ENCODE measurements around the gene PI4KA. TPM values are rescaled to one million over a fixed set of nuclear protein-coding genes. Genes with fewer than 3 reads are reported as not detected.

Gene PI4KA
- total and polyA plus RNA-seq, 2 donors (not counting 1 experiment from before 2014, with no cell fraction given) = 26.4 to 40.6 TPM

DNA sequence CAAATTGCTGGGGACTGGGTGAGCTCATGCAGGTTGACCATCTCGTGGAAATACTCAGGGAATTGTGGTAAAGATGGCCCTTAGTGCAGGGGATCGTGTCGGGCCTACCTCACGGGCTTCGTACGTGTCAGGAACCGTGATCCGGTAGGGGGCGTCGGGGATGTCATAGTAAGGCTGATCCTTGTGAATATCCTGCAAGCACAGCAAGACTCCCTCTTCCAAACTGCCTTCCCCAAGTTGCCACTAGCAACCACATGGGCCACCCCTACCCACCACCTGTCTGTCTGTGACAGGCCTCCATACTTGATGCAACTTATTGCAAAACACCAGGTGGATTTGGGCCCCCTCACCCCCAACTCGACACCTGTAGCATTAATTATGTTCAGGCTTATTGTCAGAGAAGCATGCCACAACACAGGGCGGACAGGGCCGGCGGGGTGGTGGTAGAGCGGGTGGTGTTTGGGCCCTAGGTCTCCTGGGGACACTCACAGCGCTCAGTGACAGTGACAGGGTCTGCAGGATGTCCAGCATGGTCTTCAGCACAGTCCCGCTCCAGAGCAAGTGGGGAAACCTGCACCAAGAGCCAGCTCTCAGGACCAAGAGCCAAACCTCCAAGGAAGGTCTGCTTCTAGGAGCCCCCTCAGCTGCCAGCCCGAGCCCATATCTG, 107.3 kb downstream of the PI4KA start:
- no peaks in the 10 kb centered on the region for H3K9me3 ChIP-seq (ENCODE audit: control insufficient read depth, insufficient read depth, low read depth, low read length)
- H3K79me2 ChIP-seq (ENCODE audit: control insufficient read depth, insufficient read depth, low read length) = no peaks in the 10 kb centered on the region
- TF ChIP-seq CTCF (conservative IDR thresholded peaks at IDR 0.05 in 1 of 2, IDR thresholded peaks at IDR 0.05 in 1 of 2; ENCODE audit: low read depth in 1 of 2, low read length in 2 of 2) (peak in 1 of 2 donors; percentile 10), EZH2 (IDR thresholded peaks at IDR 0.05; ENCODE audit: low read length, missing control alignments) (no peak)
- H3K4me3 ChIP-seq (replicated peaks in 1 of 4; ENCODE audit: control extremely low read depth in 1 of 4, insufficient read depth in 1 of 4, low read depth in 3 of 4, low read length in 4 of 4) = no peak overlapping the region
- peaks cover 9% of the 10 kb centered on the region for H3K4me1 ChIP-seq (ENCODE audit: control insufficient read depth, extremely low read depth, insufficient read depth, low read length)
- peaks cover 8% of the 10 kb centered on the region for H3K36me3 ChIP-seq (ENCODE audit: control insufficient read depth, insufficient read depth, low read length)
- no peak overlapping the region for H3K9ac ChIP-seq (ENCODE audit: insufficient read depth, low read length)
- no peaks in the 10 kb centered on the region for H3K27me3 ChIP-seq (ENCODE audit: control insufficient read depth, insufficient read depth, low read length)
- DNase-seq (ENCODE audit: low read depth in 2 of 2) = peak in 1 of 2 donors; percentile 8
- H4K20me1 ChIP-seq (ENCODE audit: control insufficient read depth, extremely low read depth, insufficient read depth, low read length) = no peaks in the 10 kb centered on the region
- H2AFZ ChIP-seq (ENCODE audit: low read length) = no peak overlapping the region
- no peak overlapping the region for H3K27ac ChIP-seq (ENCODE audit: insufficient read depth, low read length)
- no peak overlapping the region for H3K4me2 ChIP-seq (ENCODE audit: extremely low read depth, insufficient read depth, low read length)

DNA sequence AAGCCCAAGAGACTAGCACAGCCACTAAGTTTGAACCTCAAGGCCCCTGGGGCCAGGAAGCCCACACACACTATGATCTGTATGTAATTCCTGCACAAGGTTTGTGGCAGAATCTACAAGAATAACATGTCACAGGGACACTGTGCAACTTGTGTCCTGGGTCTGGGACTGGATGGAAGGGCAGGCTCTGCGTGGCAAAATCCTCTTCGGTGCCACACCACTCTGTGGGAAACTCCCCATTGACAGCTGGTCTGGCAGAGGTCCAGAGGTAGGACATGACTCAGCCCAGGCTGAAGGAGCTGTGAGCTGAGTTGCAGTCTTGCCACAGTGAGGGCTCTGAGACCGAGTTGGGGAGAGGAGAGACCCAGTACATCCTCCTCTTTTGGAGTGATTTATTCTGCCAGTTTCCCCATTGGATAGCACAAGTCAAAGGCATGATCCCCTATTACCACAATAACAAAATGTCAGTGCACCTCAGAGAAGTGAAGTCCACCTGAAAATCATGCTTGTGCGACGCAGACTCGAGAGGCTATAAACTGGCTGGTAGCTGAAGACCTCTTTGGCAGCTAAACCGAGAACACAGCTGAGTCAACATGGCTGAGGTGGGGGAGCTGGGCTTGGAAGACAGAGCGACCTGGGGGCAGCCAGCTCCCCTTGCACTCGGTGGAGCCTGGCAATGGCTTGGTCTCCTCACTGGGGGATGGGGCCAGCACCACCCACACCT, 108.0 kb downstream of the PI4KA start:
- Histone ChIP-seq H3K27me3 (ENCODE audit: control insufficient read depth, insufficient read depth, low read length) (no peaks in the 10 kb centered on the region), H3K4me1 (ENCODE audit: control insufficient read depth, extremely low read depth, insufficient read depth, low read length) (peaks cover 9% of the 10 kb centered on the region), H3K9me3 (ENCODE audit: control insufficient read depth, insufficient read depth, low read depth, low read length) (no peaks in the 10 kb centered on the region), H4K20me1 (ENCODE audit: control insufficient read depth, extremely low read depth, insufficient read depth, low read length) (no peaks in the 10 kb centered on the region), H3K4me3 (replicated peaks in 1 of 4; ENCODE audit: control extremely low read depth in 1 of 4, insufficient read depth in 1 of 4, low read depth in 3 of 4, low read length in 4 of 4) (no peak overlapping the region), H2AFZ (ENCODE audit: low read length) (no peak overlapping the region), H3K79me2 (ENCODE audit: control insufficient read depth, insufficient read depth, low read length) (no peaks in the 10 kb centered on the region), H3K9ac (ENCODE audit: insufficient read depth, low read length) (no peak overlapping the region), H3K36me3 (ENCODE audit: control insufficient read depth, insufficient read depth, low read length) (peaks cover 9% of the 10 kb centered on the region), H3K4me2 (ENCODE audit: extremely low read depth, insufficient read depth, low read length) (no peak overlapping the region), H3K27ac (ENCODE audit: insufficient read depth, low read length) (no peak overlapping the region)
- TF ChIP-seq CTCF (conservative IDR thresholded peaks at IDR 0.05 in 1 of 2, IDR thresholded peaks at IDR 0.05 in 1 of 2; ENCODE audit: low read depth in 1 of 2, low read length in 2 of 2) = no peak
- TF ChIP-seq EZH2 (IDR thresholded peaks at IDR 0.05; ENCODE audit: low read length, missing control alignments) = no peak
- DNase-seq (ENCODE audit: low read depth in 2 of 2) = peak; percentile 78 to 86

- Histone ChIP-seq H3K9me3 (ENCODE audit: control insufficient read depth, insufficient read depth, low read depth, low read length) (no peaks in the 10 kb centered on the region), H3K4me2 (ENCODE audit: extremely low read depth, insufficient read depth, low read length) (no peak overlapping the region), H3K27me3 (ENCODE audit: control insufficient read depth, insufficient read depth, low read length) (no peaks in the 10 kb centered on the region), H3K27ac (ENCODE audit: insufficient read depth, low read length) (no peak overlapping the region), H3K79me2 (ENCODE audit: control insufficient read depth, insufficient read depth, low read length) (no peaks in the 10 kb centered on the region), H3K4me1 (ENCODE audit: control insufficient read depth, extremely low read depth, insufficient read depth, low read length) (peaks cover 9% of the 10 kb centered on the region), H3K36me3 (ENCODE audit: control insufficient read depth, insufficient read depth, low read length) (peaks cover 10% of the 10 kb centered on the region), H3K4me3 (replicated peaks in 1 of 4; ENCODE audit: control extremely low read depth in 1 of 4, insufficient read depth in 1 of 4, low read depth in 3 of 4, low read length in 4 of 4) (no peak overlapping the region), H4K20me1 (ENCODE audit: control insufficient read depth, extremely low read depth, insufficient read depth, low read length) (no peaks in the 10 kb centered on the region), H3K9ac (ENCODE audit: insufficient read depth, low read length) (no peak overlapping the region), H2AFZ (ENCODE audit: low read length) (no peak overlapping the region)
- DNase-seq (ENCODE audit: low read depth in 2 of 2) = no peak
- TF ChIP-seq CTCF (conservative IDR thresholded peaks at IDR 0.05 in 1 of 2, IDR thresholded peaks at IDR 0.05 in 1 of 2; ENCODE audit: low read depth in 1 of 2, low read length in 2 of 2) (no peak), EZH2 (IDR thresholded peaks at IDR 0.05; ENCODE audit: low read length, missing control alignments) (no peak)
Measured at GRCh38 chr22:20749453-20749852, 109.2 kb downstream of the PI4KA start.
